GM12878 (cell line): ENCODE data around the gene FXN. TPM values are rescaled to one million over a fixed set of nuclear protein-coding genes. Genes with fewer than 3 reads are reported as not detected.

Experiments used
- ATAC-seq: fragments of 200-7000 bp; cut with Tn5 transposase; 3 replicates; pipeline ENCODE4 v1.9.1; 2020; ENCODE audit warnings: mild to moderate bottlenecking, moderate library complexity
- BruUV-seq: library from RNA; stranded (reverse); fragments of 400-500 nt; replicated peaks from 2 replicates; lab custom pipeline; 2021; lab: Mats Ljungman, UMichigan
- CTCF ChIA-PET: fragments of 300-600 bp; sonication (Branson Sonifier 250); formaldehyde crosslinking; extraction: SDS; loops from one replicate; lab custom pipeline; 2021; ENCODE audit warnings: inconsistent platforms; lab: Yijun Ruan, JAX
- POLR2A ChIA-PET: fragments of 350-600 bp; formaldehyde crosslinking; extraction: SDS; loops from one replicate; lab custom pipeline; 2021; ENCODE audit warnings: inconsistent platforms; lab: Charles Lee
- RAD21 ChIA-PET: fragments of 300-600 bp; sonication (Branson Sonifier 250); formaldehyde crosslinking; loops from one replicate; lab custom pipeline; 2023; ENCODE audit warnings: antibody characterized with exemption; ENCODE audit not compliant: unreplicated experiment; lab: Charles Lee
- SMC1A ChIA-PET: fragments of 300-600 bp; sonication (Branson Sonifier 250); formaldehyde crosslinking; loops from one replicate; lab custom pipeline; 2023; ENCODE audit not compliant: unreplicated experiment, uncharacterized antibody; lab: Charles Lee
- DNase-seq: peaks from one replicate; pipeline ENCODE4 v3.0.0-alpha.2; 2011; ENCODE audit warnings: low read depth, low spot score
- FAIRE-seq: peaks from 3 replicates; lab custom pipeline; 2011; peaks lifted over from hg19 to GRCh38; lab: Jason Lieb, UNC
- H2AFZ ChIP-seq: 2 replicates; pipeline ENCODE4 v1.6.0; 2011; ENCODE audit warnings: low read depth, low read length, control low read depth; ENCODE audit not compliant: control insufficient read depth
- H3K27ac ChIP-seq: 2 replicates; pipeline ENCODE4 v1.5.1; 2011; ENCODE audit warnings: control low read depth; ENCODE audit not compliant: control insufficient read depth, insufficient read depth
- H3K27me3 ChIP-seq, 2 experiments: replicated peaks in 1 of 2; 2 replicates each; pipeline versions ENCODE4 v1.6.0 to v1.6.1; 2011; ENCODE audit warnings: low read length in 1 of 2; ENCODE audit not compliant: control insufficient read depth in 2 of 2, insufficient read depth in 2 of 2
- H3K36me3 ChIP-seq, 2 experiments: 2 replicates each; pipeline ENCODE4 v1.5.1; 2011; ENCODE audit warnings: low read length in 1 of 2; ENCODE audit not compliant: control insufficient read depth in 2 of 2, insufficient read depth in 2 of 2
- H3K4me1 ChIP-seq: 2 replicates; pipeline ENCODE4 v1.6.1; 2011; ENCODE audit warnings: mild to moderate bottlenecking, low read length, moderate library complexity, mixed read lengths; ENCODE audit not compliant: control insufficient read depth, insufficient read depth
- H3K4me2 ChIP-seq: 2 replicates; pipeline ENCODE4 v1.6.0; 2011; ENCODE audit warnings: control low read depth; ENCODE audit not compliant: control insufficient read depth, insufficient read depth
- H3K4me3 ChIP-seq: fragments of 200-600 bp; sonication (generic); 2 replicates; pipeline ENCODE4 v1.5.1; 2016
- H3K79me2 ChIP-seq: 2 replicates; pipeline ENCODE4 v1.6.0; 2011; ENCODE audit warnings: low read length; ENCODE audit not compliant: control insufficient read depth, insufficient read depth
- H3K9ac ChIP-seq: 2 replicates; pipeline ENCODE4 v1.8.0; 2011; ENCODE audit warnings: low read length, control low read depth, mixed read lengths; ENCODE audit not compliant: control insufficient read depth, insufficient read depth
- H3K9me3 ChIP-seq: replicated peaks from 3 replicates; pipeline ENCODE4 v1.5.1; 2011; ENCODE audit warnings: mild to moderate bottlenecking, low read length; ENCODE audit not compliant: control insufficient read depth, insufficient read depth
- H4K20me1 ChIP-seq: 2 replicates; pipeline ENCODE4 v1.6.0; 2011; ENCODE audit not compliant: control insufficient read depth, insufficient read depth
- ATF7 ChIP-seq: fragments of 450-650 bp; IDR thresholded peaks from 2 replicates; pipeline ENCODE4 v1.6.1; 2016; ENCODE audit warnings: low read depth, mild to moderate bottlenecking
- BHLHE40 ChIP-seq, 2 experiments: fragments of 450-650 bp in 1 of 2; IDR thresholded peaks; 2 replicates each; pipeline ENCODE4 v1.6.1; 2011 to 2017; ENCODE audit warnings: low read depth in 2 of 2, borderline replicate concordance in 1 of 2, improper control_type of control experiment in 1 of 2, low read length in 1 of 2, mild to moderate bottlenecking in 1 of 2
- CBX3 ChIP-seq: fragments of 200-600 bp; sonication (generic); IDR thresholded peaks from 2 replicates; pipeline ENCODE4 v1.6.1; 2016; ENCODE audit warnings: low read depth, borderline replicate concordance
- CEBPZ ChIP-seq: fragments of 150-350 bp; IDR thresholded peaks from 2 replicates; pipeline ENCODE4 v1.6.1; 2016; ENCODE audit warnings: low read depth, low read length
- ETV6 ChIP-seq, 2 experiments: fragments of 450-650 bp in 1 of 2; IDR thresholded peaks in 1 of 2; conservative IDR thresholded peaks in 1 of 2; 2 replicates each; pipeline ENCODE4 v1.6.1; 2014; ENCODE audit warnings: antibody characterized with exemption in 1 of 2, borderline replicate concordance in 1 of 2, low read depth in 1 of 2, mild to moderate bottlenecking in 1 of 2, moderate library complexity in 1 of 2
- KDM1A ChIP-seq: fragments of 200-600 bp; sonication (generic); IDR thresholded peaks from 2 replicates; pipeline ENCODE4 v1.6.1; 2016; ENCODE audit warnings: borderline replicate concordance
- MEF2B ChIP-seq: fragments of 450-650 bp; IDR thresholded peaks from 2 replicates; pipeline ENCODE4 v1.6.1; 2018; ENCODE audit warnings: mild to moderate bottlenecking, moderate library complexity; ENCODE audit not compliant: partially characterized antibody, poor library complexity, severe bottlenecking
- PML ChIP-seq: IDR thresholded peaks from 2 replicates; pipeline ENCODE4 v1.6.1; 2012; ENCODE audit warnings: low read length, inconsistent platforms
- POLR2AphosphoS2 ChIP-seq: IDR thresholded peaks from 2 replicates; pipeline ENCODE4 v1.6.1; 2011; ENCODE audit warnings: low read depth, mild to moderate bottlenecking, low read length, improper control_type of control experiment, moderate library complexity
- RB1 ChIP-seq: fragments of 450-650 bp; formaldehyde crosslinking; IDR thresholded peaks from 2 replicates; pipeline ENCODE4 v1.6.1; 2017; ENCODE audit warnings: mild to moderate bottlenecking, borderline replicate concordance
- RBBP5 ChIP-seq: fragments of 200-600 bp; sonication (generic); conservative IDR thresholded peaks from 2 replicates; pipeline ENCODE4 v1.6.1; 2016
- SREBF1 ChIP-seq: IDR thresholded peaks from 2 replicates; pipeline ENCODE4 v1.6.1; 2012; ENCODE audit warnings: mild to moderate bottlenecking, low read length
- STAT1 ChIP-seq: fragments of 450-650 bp; conservative IDR thresholded peaks from 2 replicates; pipeline ENCODE4 v1.6.1; 2014; ENCODE audit warnings: antibody characterized with exemption, mild to moderate bottlenecking
- TAF1 ChIP-seq: IDR thresholded peaks from 2 replicates; pipeline ENCODE4 v1.6.1; 2011; ENCODE audit warnings: mild to moderate bottlenecking, low read depth, low read length, borderline replicate concordance
- ZNF207 ChIP-seq: fragments of 450-650 bp; IDR thresholded peaks from 2 replicates; pipeline ENCODE4 v1.6.1; 2014; ENCODE audit warnings: antibody characterized with exemption, mild to moderate bottlenecking, borderline replicate concordance
- WGBS: methylation state at CpG from one replicate; pipeline ENCODE4 v1.1.6; 2016; ENCODE audit warnings: low lambda C conversion rate; ENCODE audit not compliant: insufficient replicate concordance, insufficient coverage; ENCODE audit errors: missing lambda C conversion rate; 5-methylcytosine and 5-hydroxymethylcytosine counted together
- in situ Hi-C: fragments of 300-500 bp; cut with MboI; formaldehyde crosslinking; loops from 9 replicates; pipeline ENCODE4 v1.14.3; 2018; ENCODE audit warnings: mixed read lengths
- intact Hi-C: fragments of 100-400 bp; cut with micrococcal nuclease; formaldehyde crosslinking; loops from one replicate; pipeline ENCODE4 v1.14.2; 2022; ENCODE audit not compliant: unreplicated experiment
- polyA plus RNA-seq, 11 experiments: library from polyadenylated mRNA; depleted of rRNA in 4 of 11; unstranded in 6 of 11; stranded (reverse) in 5 of 11; fragments of >200 nt; fragmentation: Nextera tagmentation in 4 of 11; fragmentation: Illumina TruSeq in 1 of 11; extraction: Ambion mirVana in 4 of 11; extraction: Trizol in 1 of 11; gene quantifications; 1 replicate in 1 of 11; 2 replicates in 10 of 11; pipeline versions ENCODE4 v1.2.1 to v1.2.3, GENCODE V29; 2011 to 2016; ENCODE audit warnings: inconsistent platforms in 2 of 11, missing spikeins in 2 of 11, low read depth in 1 of 11
- total RNA-seq, 4 experiments: library from RNA; depleted of rRNA in 3 of 4; stranded (reverse); fragments of >200 nt in 3 of 4; fragmentation: Illumina TruSeq in 1 of 4; extraction: Trizol in 1 of 4; gene quantifications; 2 replicates each; pipeline versions ENCODE4 v1.2.1 to v1.2.3, GENCODE V29; 2013 to 2021

Gene FXN
- total and polyA plus RNA-seq, 10 of the 15 experiments (the other 5 are each of a cell fraction or from before 2014, with no cell fraction given) = 7.3 to 78.0 (median 23.2) TPM

GRCh38 chr9:69030851-69031645, 4.5 kb upstream of the FXN start:
- no TSS peak for BruUV-seq
- H4K20me1 ChIP-seq = no peaks in the 10 kb centered on the region

More at GRCh38 chr9:69030851-69031645, 4.5 kb upstream of the FXN start:
- intact Hi-C loops = no loop called here
- CTCF ChIA-PET = interaction anchor here (0.6 to 0.9 kb wide), 3 partner anchors 32 to 251 kb away, joined by 3 read pairs; a partner anchor contains a TSS
- peaks cover 3% of the 10 kb centered on the region; the same call in 2 of the 3 replicates for H3K9me3 ChIP-seq
- POLR2A ChIA-PET = no interaction called here
- H3K79me2 ChIP-seq = peaks cover 5% of the 10 kb centered on the region
- no peak overlapping the region for H3K4me2 ChIP-seq
- TF ChIP-seq ETV6 (conservative IDR thresholded peaks at IDR 0.05 in 1 of 2, IDR thresholded peaks at IDR 0.05 in 1 of 2; ENCODE audit: borderline replicate concordance in 1 of 2, low read depth in 1 of 2) (no peak), RBBP5 (no peak), SREBF1 (no peak), KDM1A (no peak), CEBPZ (no peak), STAT1 (no peak), POLR2AphosphoS2 (no peak), PML (no peak), RB1 (no peak), CBX3 (no peak), ZNF207 (no peak), TAF1 (no peak), MEF2B (no peak), ATF7 (no peak), BHLHE40 (IDR thresholded peaks at IDR 0.05; ENCODE audit: borderline replicate concordance in 1 of 2, low read depth in 2 of 2, low read length in 1 of 2) (no peak)
- H3K27ac ChIP-seq = no peak overlapping the region
- H3K9ac ChIP-seq = no peak overlapping the region
- RAD21 ChIA-PET = interaction anchor here (2.2 kb wide), 1 partner anchor 162 kb away, joined by 7 read pairs; no protein-coding TSS in a partner anchor
- in situ Hi-C loops = no loop called here
- ATAC-seq (no peak), FAIRE-seq (no peak), DNase-seq (no peak)
- H3K4me3 ChIP-seq = no peak overlapping the region
- peaks cover 10% of the 10 kb centered on the region for H3K4me1 ChIP-seq
- no peaks in the 10 kb centered on the region for H3K36me3 ChIP-seq
- no peak overlapping the region for H2AFZ ChIP-seq
- SMC1A ChIA-PET = interaction anchor here (1.1 to 1.4 kb wide), 2 partner anchors 162 to 447 kb away, joined by 3 to 4 read pairs; no protein-coding TSS in a partner anchor
- H3K27me3 ChIP-seq = no peaks in the 10 kb centered on the region
- 93% methylated on average over 1 of the region's 1 CpG for WGBS
